Glutamatergic neuron (in vitro differentiated cells): ENCODE measurements around the gene GREB1. TPM values are rescaled to one million over a fixed set of nuclear protein-coding genes. Genes with fewer than 3 reads are reported as not detected.

Experiments
- DNase-seq: peaks from one replicate; pipeline ENCODE4 v3.0.0; 2022
- H3K27ac Mint-ChIP-seq: one replicate; pipeline ENCODE4 v1.8.0; 2020; ENCODE audit warnings: mild to moderate bottlenecking, mixed read lengths, inconsistent platforms; ENCODE audit not compliant: unreplicated experiment
- H3K27me3 Mint-ChIP-seq: one replicate; pipeline ENCODE4 v1.8.0; 2020; ENCODE audit warnings: mild to moderate bottlenecking, moderate library complexity, mixed read lengths, inconsistent platforms; ENCODE audit not compliant: unreplicated experiment
- H3K36me3 Mint-ChIP-seq: one replicate; pipeline ENCODE4 v1.8.0; 2020; ENCODE audit warnings: mild to moderate bottlenecking, mixed read lengths, inconsistent platforms; ENCODE audit not compliant: unreplicated experiment
- H3K4me1 Mint-ChIP-seq: one replicate; pipeline ENCODE4 v1.8.0; 2020; ENCODE audit warnings: mild to moderate bottlenecking, low read depth, mixed read lengths, inconsistent platforms; ENCODE audit not compliant: unreplicated experiment
- H3K4me3 Mint-ChIP-seq: one replicate; pipeline ENCODE4 v1.8.0; 2020; ENCODE audit warnings: mild to moderate bottlenecking, mixed read lengths, inconsistent platforms; ENCODE audit not compliant: unreplicated experiment
- H3K9me3 Mint-ChIP-seq: one replicate; pipeline ENCODE4 v1.8.0; 2020; ENCODE audit warnings: mild to moderate bottlenecking, moderate library complexity, mixed read lengths, inconsistent platforms; ENCODE audit not compliant: unreplicated experiment
- total RNA-seq: library from RNA; stranded (reverse); fragmentation: NEBNext Ultra II Directional; extraction: Animal tissue kit (Norgen Biotek cat#: 25700); gene quantifications from one replicate; pipeline ENCODE4 v1.2.1, GENCODE V29; 2021; ENCODE audit not compliant: unreplicated experiment
- TF ChIP-seq, protein P1 (sequence below): fragments of 200-600 bp; sonication (generic); IDR thresholded peaks from one replicate; pipeline ENCODE4 v1.5.0; 2021; ENCODE audit not compliant: partially characterized antibody, unreplicated experiment

Gene GREB1
- total RNA-seq, 1 donor from 2014 or later = 134 TPM

DNA sequence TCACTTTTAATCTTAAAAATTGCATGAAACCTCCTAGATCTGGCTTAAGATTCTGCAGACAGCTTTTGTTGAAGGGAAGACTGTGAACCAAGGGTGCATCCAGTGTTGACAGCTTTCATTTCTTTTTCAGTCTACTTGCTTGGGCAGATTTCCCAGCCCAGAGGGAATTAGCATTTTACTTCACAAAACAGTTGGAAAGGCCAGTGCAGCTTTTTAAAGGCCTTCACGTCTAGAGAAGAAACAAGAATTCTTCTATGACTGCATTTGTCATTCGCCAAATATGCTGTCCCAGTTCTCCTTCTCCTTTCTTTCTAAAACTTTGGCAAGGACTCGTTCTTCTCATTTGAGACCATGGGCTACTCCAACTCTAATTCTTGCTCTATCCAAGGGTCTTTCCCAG lies 118.7 kb downstream of the GREB1 start:
- peaks cover 3% of the 10 kb centered on the region for H3K9me3 Mint-ChIP-seq
- no peaks in the 10 kb centered on the region for H3K27me3 Mint-ChIP-seq
- H3K36me3 Mint-ChIP-seq = no peaks in the 10 kb centered on the region
- no peak overlapping the region for H3K27ac Mint-ChIP-seq
- DNase-seq = no peak
- no peak overlapping the region for H3K4me3 Mint-ChIP-seq
- H3K4me1 Mint-ChIP-seq = peaks cover 3% of the 10 kb centered on the region
- TF ChIP-seq, protein P1, sequence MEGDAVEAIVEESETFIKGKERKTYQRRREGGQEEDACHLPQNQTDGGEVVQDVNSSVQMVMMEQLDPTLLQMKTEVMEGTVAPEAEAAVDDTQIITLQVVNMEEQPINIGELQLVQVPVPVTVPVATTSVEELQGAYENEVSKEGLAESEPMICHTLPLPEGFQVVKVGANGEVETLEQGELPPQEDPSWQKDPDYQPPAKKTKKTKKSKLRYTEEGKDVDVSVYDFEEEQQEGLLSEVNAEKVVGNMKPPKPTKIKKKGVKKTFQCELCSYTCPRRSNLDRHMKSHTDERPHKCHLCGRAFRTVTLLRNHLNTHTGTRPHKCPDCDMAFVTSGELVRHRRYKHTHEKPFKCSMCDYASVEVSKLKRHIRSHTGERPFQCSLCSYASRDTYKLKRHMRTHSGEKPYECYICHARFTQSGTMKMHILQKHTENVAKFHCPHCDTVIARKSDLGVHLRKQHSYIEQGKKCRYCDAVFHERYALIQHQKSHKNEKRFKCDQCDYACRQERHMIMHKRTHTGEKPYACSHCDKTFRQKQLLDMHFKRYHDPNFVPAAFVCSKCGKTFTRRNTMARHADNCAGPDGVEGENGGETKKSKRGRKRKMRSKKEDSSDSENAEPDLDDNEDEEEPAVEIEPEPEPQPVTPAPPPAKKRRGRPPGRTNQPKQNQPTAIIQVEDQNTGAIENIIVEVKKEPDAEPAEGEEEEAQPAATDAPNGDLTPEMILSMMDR = no peak

DNA sequence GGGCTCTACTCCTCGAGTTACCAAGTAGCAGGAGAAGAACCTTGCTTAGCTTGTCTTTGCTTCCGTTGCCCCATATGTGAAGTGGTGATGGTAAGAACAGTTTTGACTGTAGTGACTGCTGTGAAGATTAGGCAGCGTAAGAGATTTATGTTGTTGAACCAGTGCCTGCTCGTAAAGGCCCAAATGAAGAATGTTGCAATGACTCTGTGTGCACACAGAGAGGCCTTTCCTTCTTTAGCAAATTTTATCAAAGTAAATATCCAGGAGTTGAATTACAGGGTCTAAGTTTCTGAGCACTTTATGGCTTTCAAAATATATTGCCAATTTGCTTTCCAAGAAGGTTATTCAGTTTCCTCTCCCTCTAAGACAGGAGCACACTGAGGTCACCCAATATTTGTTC lies 121.7 kb downstream of the GREB1 start:
- no peaks in the 10 kb centered on the region for H3K36me3 Mint-ChIP-seq
- peaks cover 3% of the 10 kb centered on the region for H3K4me1 Mint-ChIP-seq
- no peak overlapping the region for H3K4me3 Mint-ChIP-seq
- no peaks in the 10 kb centered on the region for H3K9me3 Mint-ChIP-seq
- H3K27me3 Mint-ChIP-seq = no peaks in the 10 kb centered on the region
- no peak for DNase-seq
- TF ChIP-seq, protein P1 = no peak
- no peak overlapping the region for H3K27ac Mint-ChIP-seq

DNA sequence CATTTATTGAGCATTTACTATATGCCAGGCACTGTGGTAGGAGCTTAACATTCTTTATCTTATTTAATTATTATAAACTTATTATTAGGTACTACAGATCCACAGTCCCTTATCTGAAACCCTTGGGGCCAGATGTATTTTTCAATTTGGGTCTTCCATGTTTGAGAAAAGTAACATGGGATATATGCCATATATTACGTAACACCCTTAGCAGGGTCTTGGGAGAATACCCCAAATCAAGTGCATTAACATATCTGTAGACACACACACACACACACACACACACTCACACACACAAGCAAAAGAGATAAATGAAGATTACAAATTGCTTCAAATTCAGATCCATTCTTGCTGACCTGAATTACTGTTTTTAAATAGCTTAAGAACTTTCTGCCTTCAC lies 122.4 kb downstream of the GREB1 start:
- TF ChIP-seq, protein P1 = no peak
- peaks cover 2% of the 10 kb centered on the region for H3K9me3 Mint-ChIP-seq
- H3K4me1 Mint-ChIP-seq = peaks cover 3% of the 10 kb centered on the region
- H3K4me3 Mint-ChIP-seq = no peak overlapping the region
- no peaks in the 10 kb centered on the region for H3K27me3 Mint-ChIP-seq
- H3K27ac Mint-ChIP-seq = no peak overlapping the region
- DNase-seq = no peak
- no peaks in the 10 kb centered on the region for H3K36me3 Mint-ChIP-seq

DNA sequence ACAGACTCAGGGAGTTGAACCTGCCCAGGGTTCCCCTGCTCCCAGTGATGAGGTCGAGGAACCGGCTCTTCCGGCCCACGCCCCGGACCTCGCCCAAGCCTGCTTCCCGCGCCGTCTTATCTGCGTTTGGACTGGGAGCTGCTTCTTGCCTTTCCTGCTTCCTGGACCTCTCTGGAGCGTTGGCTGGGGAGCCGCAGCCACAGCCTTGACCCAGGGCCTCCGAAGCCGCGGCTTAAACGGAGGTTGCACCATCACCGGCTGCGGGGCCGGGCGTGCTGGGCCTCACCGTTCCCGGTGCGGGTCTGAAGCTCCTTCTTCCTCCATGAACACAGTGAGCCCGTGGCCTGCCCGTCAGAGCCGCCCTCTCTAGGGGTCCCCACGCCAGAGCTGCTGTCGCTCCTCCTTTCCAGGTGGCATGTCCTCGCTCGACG lies 122.8 kb downstream of the GREB1 start:
- Mint-ChIP-seq H3K27me3 (no peaks in the 10 kb centered on the region), H3K4me1 (peaks cover 3% of the 10 kb centered on the region), H3K4me3 (no peak overlapping the region), H3K9me3 (peaks cover 2% of the 10 kb centered on the region), H3K27ac (no peak overlapping the region), H3K36me3 (no peaks in the 10 kb centered on the region)
- TF ChIP-seq, protein P1 = no peak
- no peak for DNase-seq

DNA sequence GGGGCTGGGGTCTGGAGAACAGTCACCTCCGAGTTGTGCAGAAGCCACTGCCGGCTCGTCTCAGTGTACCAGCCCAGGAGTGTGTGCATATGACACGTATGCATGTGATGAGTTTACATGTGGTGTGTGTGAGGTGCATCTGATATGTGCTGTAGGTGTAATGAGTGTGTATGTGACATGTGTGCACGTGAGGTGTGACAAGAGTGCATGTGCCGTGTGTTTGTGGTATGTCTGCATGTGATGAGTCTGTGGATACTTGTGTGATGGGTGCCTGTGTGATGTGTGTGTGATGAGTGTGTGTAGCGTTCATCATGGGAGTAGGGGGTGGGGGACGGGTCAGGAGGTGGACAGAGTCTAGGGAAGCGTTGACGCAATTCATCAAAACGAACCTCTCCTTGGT lies 123.3 kb downstream of the GREB1 start:
- DNase-seq = no peak
- H3K36me3 Mint-ChIP-seq = peaks cover 3% of the 10 kb centered on the region
- H3K9me3 Mint-ChIP-seq = peaks cover 2% of the 10 kb centered on the region
- TF ChIP-seq, protein P1 = no peak
- H3K27me3 Mint-ChIP-seq = no peaks in the 10 kb centered on the region
- no peak overlapping the region for H3K27ac Mint-ChIP-seq
- H3K4me3 Mint-ChIP-seq = no peak overlapping the region
- H3K4me1 Mint-ChIP-seq = peaks cover 3% of the 10 kb centered on the region
